ENCODE results near the gene SHROOM3.

The SHROOM3 gene

DNA sequence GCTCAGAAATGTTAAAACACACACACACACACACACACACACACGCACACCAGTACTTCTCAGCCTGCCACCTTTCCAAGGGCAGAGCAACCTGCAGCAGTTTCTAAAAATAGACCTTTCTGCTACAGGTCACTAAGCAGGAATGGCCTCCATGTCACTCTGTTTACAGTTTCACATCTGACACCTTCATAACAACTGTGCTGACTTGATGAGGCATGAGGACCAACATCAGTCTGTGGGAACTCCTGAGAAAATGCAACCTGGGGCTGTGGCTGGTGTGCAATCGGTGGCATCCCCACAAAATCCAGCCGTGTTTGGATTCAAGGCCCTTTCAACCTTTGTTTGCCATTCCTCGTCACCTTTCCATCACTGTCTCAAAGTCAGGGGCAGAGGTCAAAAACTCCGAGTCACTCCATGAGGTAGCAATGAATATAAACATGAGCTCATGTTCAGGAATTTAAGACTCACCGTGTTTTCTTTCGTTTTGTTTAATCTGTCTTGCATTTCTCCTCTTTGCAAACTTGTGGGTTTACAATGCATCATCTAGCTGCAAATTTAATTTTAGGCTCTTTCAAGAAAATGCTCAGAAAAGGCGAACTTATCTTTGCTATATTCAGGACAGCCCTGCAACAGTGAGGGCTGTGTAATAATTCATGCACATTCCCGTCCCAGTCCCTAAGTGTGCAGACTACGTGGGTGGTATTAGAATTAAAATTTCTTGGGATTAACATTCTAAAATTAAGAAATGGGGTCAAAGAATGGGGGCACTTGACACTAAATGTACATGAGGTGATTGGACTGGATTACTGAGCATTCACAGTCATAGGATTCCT is 135.3 kb downstream of the SHROOM3 start:
- DNase-seq: no peak

DNA sequence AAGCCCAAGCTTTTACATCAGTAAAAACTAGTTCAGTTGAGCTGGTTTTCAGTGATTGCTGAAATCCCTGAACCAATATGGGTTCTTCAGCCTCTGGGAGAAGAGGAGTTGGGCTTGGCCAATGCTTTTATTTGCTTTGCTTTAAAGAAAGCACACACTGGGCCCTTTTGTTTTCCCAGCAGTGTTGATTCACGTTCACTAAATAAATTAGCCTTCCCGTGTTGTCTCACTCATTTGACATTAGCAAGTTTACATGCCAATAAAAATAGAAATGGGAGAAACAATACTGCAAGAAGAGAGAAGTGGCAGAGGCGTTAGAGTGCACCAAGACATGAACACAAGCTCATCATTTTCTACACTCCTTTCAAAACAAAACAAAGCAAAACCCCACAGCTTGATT is 136.2 kb downstream of the SHROOM3 start:
- no peak for DNase-seq

DNA sequence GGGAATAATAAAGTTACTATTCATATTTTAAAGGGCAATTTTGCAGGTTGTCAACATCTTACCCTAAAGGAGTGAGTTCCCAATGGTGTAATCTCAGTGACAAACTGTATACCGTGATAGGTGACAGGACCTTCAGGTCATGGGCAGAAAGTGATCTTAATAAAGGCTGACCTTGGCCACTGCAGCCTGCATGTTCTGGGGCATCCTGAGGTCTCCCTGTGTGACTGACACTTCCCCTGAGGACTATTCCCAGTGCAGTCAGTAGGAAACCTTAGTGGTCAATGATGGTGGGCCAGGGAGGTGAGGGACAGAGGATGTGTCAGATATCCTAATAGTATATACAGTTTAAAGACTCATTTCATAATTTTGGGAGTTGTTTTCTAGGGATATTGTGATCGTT is 137.2 kb downstream of the SHROOM3 start:
- no peak for DNase-seq

DNA sequence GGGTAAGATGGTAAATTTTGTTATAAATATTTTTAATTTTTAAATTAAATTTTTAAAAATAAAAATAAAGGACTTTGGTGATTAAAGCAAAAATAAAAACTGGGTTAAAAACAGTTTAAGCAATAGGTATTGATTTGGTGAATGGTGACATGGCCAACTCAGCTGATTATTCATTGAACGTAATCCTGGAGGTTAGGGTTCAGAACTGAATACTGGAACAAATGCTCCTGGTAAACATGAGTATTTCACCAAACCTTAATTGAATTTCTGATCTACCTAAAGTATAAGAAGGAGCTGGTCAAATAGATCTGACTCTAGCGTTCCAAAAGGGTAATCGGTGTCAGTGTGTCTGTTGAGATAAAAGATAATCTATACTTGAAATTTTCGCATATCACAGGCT is 141.8 kb downstream of the SHROOM3 start:
- no peak for DNase-seq

DNA sequence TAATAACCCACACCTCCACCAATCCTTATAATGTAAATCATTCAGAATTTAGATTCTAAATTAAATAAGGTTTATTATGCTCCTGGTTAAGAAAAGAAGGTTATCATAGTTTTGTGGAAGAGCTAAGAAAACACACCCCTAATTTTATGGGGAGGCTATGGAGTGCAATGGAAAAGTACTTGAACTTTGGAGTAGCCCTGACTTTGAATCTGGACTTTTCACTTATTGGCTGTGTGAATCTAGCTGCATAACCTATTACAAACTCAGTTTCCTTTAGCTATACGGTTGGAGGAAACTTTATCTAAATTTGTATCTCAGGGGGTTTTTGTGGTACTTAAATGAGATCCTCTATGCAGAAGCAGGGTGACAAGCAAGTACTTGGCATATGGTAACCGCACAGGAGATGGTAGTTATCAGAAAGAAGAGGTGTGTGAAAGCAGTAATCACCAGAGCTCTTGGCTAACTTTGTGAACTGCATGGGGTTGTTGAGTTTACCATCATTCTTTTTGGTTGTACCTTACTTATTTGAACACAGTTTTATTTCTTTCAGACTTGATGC is 143.1 kb downstream of the SHROOM3 start:
- DNase-seq: no peak

DNA sequence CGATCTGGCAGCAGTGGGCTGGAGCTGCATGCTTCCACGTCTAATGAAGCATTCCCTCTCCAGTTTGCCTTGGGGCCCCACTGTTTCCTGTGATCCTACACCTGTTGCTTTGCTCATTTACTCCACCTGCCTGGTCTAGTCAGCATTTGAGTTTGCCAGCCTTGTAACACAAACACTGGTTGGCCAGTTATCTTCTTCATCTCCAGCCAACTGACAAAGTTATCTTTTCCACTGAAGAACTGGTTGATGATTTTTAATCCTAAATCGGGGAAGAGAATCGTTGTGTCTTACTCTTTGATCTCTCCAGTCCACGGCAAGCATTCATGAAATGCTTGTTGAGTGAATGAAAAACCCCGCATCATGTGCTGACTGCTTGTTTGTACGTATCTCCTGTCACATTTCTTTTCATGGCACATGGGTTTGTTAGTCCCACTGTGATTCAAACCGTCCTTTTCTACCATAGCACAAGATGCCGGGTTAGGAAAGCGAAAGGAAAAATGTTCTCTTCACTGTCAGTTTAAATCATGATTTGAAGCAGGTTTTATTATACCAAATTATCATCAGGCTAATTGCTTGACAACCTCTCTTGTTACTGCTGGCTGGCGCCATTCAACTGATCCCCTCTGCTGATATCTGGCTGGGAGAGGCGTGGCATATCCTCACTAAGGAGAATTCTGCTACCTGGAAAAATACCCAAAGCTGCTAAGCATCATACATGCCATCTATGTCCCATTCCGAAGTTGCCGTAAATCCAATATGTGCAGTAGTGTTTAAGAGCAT is 144.8 kb downstream of the SHROOM3 start:
- no peak for DNase-seq

DNA sequence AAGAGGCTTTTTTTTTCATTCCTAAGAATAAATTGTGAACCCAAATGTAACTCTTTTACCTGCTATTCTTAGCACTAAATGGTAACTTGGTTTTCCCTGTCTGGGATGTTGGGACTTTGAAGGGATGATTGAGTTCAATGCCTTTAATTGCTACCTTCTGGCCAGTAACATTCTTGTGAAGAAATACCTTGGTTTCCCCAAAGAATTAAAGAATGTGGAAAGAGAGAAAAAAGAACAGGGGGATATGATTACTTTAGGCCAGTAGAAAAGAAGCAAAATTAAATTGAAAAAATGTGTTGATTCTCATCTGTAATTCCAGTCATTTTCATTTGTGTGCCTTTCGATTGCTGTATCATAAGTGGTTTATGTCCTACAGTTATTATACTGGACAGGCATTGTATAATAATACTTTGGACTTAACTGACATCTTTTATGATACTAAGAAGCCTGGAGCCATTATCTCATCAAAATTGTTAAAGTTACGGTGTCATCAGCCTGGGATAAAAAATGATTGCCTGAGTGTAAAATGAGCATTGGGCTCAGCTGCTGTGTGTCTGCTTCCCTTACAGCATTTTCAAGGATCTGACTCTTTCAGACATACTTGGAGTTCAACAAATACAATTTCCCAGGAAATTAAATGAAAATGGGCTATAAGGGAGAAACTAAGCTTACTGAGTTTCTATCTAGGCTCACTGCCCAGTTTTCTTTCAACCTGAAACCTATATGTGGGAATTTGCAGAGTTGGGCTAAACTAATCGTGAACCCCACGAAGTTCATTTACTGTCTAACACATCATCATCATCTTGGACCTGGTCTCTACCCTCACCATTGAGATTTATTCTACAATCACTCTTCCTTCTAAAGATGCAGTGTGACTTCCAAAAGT is 146.3 kb downstream of the SHROOM3 start:
- no peak for DNase-seq

DNA sequence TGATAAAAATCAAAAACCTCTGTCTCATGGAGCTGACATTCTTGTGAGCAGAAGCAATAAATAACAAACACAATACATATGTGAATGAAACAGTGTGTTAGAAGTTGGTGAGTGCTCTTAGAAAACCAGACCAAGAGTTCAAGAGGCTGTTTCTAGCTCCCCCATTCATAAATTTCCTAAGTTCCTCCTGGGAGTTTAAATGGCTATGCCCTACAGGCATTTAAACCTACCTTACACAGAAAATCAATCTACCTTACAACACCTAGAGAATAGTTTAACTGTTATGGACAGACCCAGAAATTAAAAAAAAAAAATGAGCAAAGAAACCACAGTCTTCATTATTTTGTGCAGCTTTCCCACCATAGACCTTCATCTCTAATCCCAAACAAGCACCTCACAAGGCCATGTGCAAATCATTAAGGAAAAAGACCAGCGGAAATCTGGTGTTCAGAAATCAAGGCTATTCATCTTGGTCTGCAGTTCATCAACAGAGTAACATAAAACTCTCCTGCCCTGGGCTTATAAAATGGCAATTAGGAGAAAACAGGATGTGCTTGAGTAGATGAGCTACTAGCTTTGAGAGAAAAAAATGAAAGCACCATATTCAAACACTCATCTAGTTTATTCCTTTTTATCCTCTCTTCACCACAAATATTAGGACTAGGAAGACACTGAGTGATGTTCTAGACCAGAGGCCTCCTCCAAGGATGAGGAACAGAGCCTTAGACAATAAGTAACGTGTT is 147.2 kb downstream of the SHROOM3 start:
- no peak for DNase-seq

DNA sequence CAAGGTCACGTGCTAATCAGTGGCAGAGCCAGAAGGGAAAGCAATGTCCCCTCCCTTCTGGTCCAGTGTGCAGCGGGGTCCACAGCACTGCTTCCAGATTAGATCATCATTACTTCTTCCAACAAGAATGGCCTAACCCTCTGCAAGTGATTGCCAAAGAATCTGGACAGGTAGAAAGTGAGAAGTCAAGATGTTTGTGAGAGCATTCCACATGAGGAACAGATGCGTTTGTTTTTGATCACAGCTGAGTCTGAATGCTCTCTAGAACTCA is 147.7 kb downstream of the SHROOM3 start:
- no peak for DNase-seq

DNA sequence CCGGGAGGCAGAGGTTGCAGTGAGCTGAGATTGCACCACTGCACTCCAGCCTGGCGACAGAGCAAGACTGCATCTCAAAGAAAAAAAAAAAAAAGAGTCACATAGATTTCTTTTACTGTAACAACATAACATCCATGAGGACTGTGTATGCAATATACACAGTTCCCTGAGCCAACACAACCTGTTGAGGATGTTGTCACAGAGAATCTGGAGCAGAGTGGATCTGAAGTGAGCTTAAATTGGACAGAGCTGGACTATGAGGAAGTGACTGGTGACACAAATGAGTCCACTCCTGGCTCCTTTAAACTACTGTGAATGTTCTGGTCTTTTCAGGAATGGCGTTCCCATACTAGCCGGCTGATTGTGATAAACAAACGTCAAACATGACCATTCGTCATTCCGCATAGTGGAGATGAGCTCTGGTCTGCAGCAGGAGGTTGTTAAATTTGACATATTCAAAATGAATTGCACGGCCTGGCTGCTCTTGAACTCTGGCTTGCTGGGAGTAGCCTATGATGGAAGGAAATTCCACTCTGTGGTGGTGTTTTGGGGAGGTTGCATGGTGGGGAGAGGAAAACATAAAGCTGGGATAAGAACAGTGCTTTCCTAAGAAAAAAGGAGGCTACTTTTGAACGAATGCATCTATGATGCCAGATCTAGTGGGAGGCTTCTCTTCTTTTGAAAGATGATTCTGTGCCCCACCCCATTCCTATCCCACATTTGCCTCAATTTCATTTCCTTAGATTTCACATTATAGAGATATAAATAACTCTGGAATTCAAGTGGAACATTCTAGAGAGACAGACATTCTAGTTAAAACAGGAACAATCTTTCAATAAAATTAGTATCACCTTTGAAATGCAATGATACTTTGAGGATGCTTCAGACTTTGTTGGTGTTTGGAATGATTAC is 149.5 kb downstream of the SHROOM3 start:
- no peak for DNase-seq

DNA sequence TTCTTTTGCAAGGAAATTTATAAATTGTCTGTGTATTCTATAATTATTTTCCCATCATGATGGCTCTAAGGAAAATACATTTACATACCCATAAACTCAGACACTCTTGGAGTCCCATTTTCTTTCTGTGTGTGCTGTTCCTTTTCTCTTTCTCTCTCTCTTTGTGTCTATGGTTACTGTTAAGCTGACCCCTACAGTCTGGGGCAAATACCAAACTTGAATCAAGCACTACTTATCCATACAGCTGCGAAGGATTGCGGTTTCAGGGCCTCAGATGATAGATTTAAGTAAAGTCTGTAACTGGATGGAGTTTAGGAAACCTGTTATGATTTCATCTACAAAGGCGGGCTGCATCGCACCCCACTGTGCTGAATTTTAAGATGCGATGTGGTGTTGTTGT is 150.2 kb downstream of the SHROOM3 start:
- no peak for DNase-seq

DNA sequence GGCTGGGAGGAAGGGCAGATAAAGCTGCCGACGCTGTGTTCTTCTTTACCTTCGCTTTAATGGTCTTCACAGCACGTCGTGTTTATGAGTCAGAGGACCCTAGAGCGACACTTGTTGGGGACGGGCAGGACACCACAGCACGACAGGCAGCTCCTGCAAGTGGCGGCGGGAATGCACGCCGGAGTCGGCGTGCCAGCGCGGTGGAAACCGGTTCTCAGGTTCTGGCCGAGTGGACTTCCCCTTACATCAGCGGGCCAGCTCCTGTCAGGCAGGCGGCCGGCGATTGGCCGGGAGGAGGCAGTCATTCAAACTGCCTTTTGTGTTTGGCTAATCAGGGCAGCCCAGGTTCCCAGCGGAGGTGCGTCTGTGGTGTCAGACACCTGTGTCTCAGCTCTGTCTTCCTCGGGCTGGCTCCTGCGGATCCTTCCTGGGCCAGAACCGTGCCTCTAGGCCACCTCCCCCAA is 150.9 kb downstream of the SHROOM3 start:
- DNase-seq: no peak

DNA sequence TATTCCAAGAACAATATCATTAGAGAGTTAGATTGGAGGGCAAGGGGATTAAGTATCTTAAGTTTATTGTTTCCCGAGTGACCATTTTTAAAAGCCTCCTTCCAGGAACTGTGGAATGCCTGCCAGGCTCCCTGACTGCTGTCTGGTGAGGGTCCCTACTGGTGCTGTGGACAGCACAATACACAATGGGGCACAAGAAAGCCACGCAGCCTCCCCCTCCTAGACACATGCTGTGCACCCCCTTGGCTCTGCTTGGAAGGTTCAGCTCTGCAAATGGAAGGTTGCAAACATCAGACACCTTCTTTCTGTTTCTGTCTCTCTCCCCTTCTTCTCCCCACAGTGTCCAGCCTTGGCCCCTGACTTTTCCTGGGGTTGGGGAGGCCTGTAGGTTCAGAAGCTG is 153.2 kb downstream of the SHROOM3 start:
- no peak for DNase-seq

DNA sequence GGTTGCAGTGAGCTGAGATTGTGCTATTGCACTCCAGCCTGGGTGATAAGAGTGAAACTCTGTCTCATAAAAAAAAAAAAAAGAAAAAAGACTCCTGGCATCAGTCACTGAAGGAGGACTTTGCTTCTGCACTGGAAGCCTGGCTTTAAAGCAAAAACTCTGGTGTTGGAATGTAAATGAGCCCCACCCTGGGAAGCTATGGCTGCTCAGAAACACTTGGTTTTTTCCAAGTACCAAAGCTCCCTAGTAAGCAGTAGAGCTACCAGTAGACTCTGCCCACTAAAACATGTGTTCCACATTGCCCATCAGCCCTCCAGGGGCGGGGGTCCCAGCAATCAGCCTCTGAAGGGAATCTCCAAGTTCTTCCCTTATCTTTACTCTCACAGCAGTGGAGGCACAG is 154.4 kb downstream of the SHROOM3 start:
- no peak for DNase-seq

DNA sequence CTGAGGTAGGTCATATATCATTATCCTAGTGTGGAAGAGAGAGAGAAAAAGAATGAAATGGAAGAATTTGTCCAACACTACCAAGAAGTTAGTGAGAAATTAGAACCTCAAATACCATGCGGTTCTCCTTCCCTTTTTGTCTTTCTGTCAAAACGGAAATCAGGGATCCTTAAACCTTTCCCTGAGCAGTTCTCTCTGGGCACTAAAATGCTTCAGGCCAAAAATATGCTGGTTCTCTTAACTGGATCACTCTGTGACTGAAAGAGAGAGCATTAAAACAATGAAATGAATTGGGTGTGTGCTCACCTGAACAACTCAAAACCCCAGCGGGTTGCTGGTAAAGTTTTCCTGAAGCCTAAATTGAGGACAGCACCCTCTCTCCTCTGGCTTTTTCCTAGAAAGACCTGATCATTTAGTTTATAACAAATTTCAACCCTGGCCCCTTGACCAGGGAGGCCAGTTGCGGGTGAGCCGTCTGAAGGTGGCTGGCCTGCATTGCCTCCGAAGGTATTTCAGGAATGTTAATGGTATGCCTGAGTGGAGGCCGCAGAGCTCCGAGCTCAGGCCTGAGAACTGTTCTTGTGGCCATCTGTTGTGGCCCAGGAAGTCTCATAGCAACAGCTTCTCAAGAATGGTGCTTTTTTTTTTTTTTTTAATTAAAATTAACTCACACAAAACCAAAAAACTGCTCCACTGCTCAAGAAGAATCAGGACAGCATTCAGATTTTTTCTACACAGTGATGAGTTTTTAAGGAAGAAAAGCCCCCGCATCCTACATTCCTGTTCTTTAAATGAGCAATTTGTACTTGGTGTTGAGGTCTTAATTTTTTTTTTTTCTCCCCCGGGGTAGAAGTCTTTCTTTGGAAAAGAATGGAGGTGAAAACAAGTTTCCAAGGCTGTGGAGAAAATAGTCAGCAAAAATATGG is 155.1 kb downstream of the SHROOM3 start:
- no peak for DNase-seq

DNA sequence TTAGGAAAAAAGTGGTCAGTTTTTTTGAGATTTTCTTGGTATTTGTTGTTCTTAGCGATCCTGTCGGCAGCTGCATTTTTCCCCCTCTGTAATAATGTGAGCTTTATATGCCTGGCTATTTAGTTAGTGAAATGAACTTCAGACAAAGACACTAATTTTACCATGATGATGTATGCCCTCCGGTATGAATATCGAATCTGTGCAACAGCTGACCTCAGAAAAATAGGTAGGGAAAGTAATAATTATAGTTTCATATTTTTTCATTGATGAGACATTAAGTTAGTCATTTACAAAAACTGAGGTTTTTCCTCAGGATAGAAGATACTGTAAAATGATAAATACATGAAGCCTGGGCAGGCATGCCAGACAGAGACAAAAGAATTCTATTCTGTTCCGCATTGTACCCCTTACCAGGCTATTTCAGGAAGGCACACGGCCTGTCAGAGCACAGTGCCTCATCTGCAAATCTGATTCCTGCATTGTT is 155.8 kb downstream of the SHROOM3 start:
- DNase-seq: no peak

DNA sequence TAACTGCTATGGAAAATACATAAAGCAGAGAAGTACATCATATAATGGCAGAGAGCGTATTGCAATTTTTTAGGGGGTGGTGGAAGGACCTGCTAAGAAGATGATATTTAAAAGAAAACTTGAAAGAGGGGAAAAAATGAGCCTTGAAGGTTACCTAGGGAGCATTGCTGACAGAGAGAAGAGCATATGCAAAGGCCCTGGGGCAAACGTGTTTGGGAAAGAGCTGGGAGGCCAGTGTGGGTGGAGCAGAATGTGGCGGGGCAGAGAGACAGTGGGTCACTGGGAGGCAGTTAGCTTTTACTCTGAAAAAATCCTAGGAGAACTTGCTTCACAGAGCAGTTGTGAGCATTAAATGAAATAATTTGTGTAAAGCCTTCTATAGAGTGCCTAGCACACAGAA is 157.0 kb downstream of the SHROOM3 start:
- no peak for DNase-seq

DNA sequence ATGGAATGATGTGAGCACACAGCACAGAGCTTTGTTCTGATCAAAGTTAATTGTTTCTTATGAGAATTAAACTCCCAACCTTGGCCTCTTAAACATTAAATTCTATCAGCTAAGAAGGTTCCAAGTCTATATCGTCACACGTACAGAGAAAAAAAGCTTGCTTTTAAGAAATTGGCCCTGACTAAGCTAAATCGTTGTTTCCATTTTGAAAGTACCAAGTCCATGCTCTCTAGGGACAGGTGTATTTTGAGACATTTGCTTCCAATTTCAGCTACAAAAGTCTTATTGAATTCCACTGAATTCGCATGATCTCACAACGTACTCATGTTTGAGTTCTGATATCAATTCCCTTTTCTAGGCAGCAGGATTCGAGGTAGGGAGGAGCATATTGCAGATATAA is 157.4 kb downstream of the SHROOM3 start:
- DNase-seq: no peak

DNA sequence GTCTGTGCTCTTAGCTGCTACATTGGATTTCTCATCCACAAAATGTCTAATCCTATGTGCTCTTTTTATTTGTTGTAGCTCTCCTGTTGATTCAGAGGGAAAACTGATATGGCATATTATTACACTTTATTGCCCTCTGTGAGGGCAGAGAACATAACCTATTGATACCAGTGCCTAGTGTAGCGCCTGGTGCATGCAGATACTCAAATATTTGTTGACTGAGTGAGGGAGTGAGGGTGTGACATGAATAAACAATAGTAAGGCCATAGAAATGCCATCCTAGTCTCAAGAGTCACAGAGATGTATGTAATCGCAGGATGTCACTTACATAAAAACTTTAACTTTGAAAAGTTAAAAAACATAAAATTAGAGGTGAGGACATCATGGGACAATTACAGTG is 159.1 kb downstream of the SHROOM3 start:
- DNase-seq: no peak

DNA sequence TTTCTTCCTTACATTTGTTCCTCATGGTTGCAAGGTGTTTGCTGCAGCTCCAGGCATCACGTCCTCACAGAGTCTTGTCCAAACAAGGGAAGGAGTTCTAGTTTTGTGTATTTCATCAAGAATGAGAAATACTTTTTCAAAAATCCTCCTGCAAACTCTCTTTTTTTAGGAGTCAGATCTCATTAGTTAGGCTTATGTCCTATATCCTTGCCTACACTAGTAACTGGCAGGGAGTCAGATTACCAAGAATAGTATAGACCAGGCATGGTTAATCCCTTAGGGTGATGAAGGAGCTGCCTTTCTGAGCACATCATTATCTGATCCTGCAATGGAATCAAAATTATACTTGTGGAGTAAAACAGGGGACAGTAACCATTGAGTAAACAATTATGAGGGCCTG is 160.4 kb downstream of the SHROOM3 start:
- DNase-seq: no peak

Measured in MV-4-11 (cell line).